CD8-positive, alpha-beta memory T cell (primary cell): ENCODE data around the gene DENND1A. TPM values are rescaled to one million over a fixed set of nuclear protein-coding genes. Genes with fewer than 3 reads are reported as not detected.

Experiments
- CTCF ChIA-PET: fragments of 350-600 bp; sonication (Branson Sonifier 250); formaldehyde crosslinking; loops from one replicate; lab custom pipeline; 2021; ENCODE audit warnings: antibody characterized with exemption; lab: Charles Lee
- POLR2A ChIA-PET: fragments of 350-600 bp; sonication (Branson Sonifier 250); formaldehyde crosslinking; loops from one replicate; lab custom pipeline; 2021; ENCODE audit warnings: antibody characterized with exemption; lab: Charles Lee
- DNase-seq, 5 donors: peaks; one replicate each; pipeline versions ENCODE4 v3.0.0 to v3.0.0-alpha.2; 2020 to 2022; ENCODE audit warnings: mixed read lengths in 1 of 5
- H3K27ac ChIP-seq: one replicate; pipeline ENCODE4 v1.7.0; 2013; ENCODE audit warnings: low read depth, mild to moderate bottlenecking, low read length, moderate library complexity
- H3K27me3 ChIP-seq: 2 replicates; pipeline ENCODE4 v1.7.0; 2013; ENCODE audit warnings: low read length, mild to moderate bottlenecking; ENCODE audit not compliant: insufficient read depth, poor library complexity, severe bottlenecking
- H3K36me3 ChIP-seq: 2 replicates; pipeline ENCODE4 v1.7.0; 2013; ENCODE audit warnings: mild to moderate bottlenecking, low read length, moderate library complexity; ENCODE audit not compliant: insufficient read depth
- H3K4me1 ChIP-seq: 2 replicates; pipeline ENCODE4 v1.7.0; 2013; ENCODE audit warnings: mild to moderate bottlenecking, low read length, moderate library complexity; ENCODE audit not compliant: insufficient read depth
- H3K4me3 ChIP-seq: 2 replicates; pipeline ENCODE4 v1.7.0; 2013; ENCODE audit warnings: mild to moderate bottlenecking, low read length
- H3K9me3 ChIP-seq: 2 replicates; pipeline ENCODE4 v1.7.0; 2013; ENCODE audit warnings: mild to moderate bottlenecking, low read length
- H3K27ac Mint-ChIP-seq, 8 donors: one replicate each; pipeline ENCODE4 v1.8.0; 2020 to 2021; ENCODE audit warnings: mixed read lengths in 8 of 8, mild to moderate bottlenecking in 6 of 8, inconsistent platforms in 3 of 8, moderate library complexity in 3 of 8
- H3K27me3 Mint-ChIP-seq, 2 donors: one replicate each; pipeline ENCODE4 v1.8.0; 2020 to 2021; ENCODE audit warnings: mixed read lengths in 2 of 2, mild to moderate bottlenecking in 1 of 2, moderate library complexity in 1 of 2
- H3K36me3 Mint-ChIP-seq, 3 donors: one replicate each; pipeline ENCODE4 v1.8.0; 2020 to 2021; ENCODE audit warnings: mixed read lengths in 3 of 3, inconsistent platforms in 1 of 3, mild to moderate bottlenecking in 1 of 3
- H3K4me1 Mint-ChIP-seq, 3 donors: one replicate each; pipeline ENCODE4 v1.8.0; 2020 to 2021; ENCODE audit warnings: mixed read lengths in 3 of 3, inconsistent platforms in 1 of 3, mild to moderate bottlenecking in 1 of 3
- H3K4me3 Mint-ChIP-seq, 7 donors: one replicate each; pipeline ENCODE4 v1.8.0; 2020 to 2021; ENCODE audit warnings: mixed read lengths in 7 of 7, mild to moderate bottlenecking in 6 of 7, moderate library complexity in 4 of 7, inconsistent platforms in 2 of 7
- H3K9me3 Mint-ChIP-seq, 5 donors: one replicate each; pipeline ENCODE4 v1.8.0; 2020 to 2022; ENCODE audit warnings: mixed read lengths in 5 of 5, mild to moderate bottlenecking in 3 of 5, moderate library complexity in 2 of 5, inconsistent platforms in 1 of 5
- polyA plus RNA-seq: library from polyadenylated mRNA; unstranded; fragments of 300-500 nt; fragmentation: Illumina TruSeq; gene quantifications from one replicate; pipeline ENCODE4 v1.2.3, GENCODE V29; 2021
- total RNA-seq, 2 experiments: library from RNA; stranded (reverse); gene quantifications; one replicate each; pipeline ENCODE4 v1.2.3, GENCODE V29; 2021

Gene DENND1A
- total and polyA plus RNA-seq, 3 experiments from 2014 or later = 7.2 to 15.1 (median 15.0) TPM

- Mint-ChIP-seq H3K36me3 (peaks cover 11 to 31% (median 15%) of the 10 kb centered on the region in 3 donors), H3K4me1 (no peaks in the 10 kb centered on the region), H3K4me3 (no peak overlapping the region), H3K27ac (no peak overlapping the region), H3K27me3 (no peaks in the 10 kb centered on the region), H3K9me3 (peaks cover 0 to 9% (median 8%) of the 10 kb centered on the region in 5 donors)
- H3K36me3 ChIP-seq = no peaks in the 10 kb centered on the region
- no peak overlapping the region for H3K4me3 ChIP-seq
- DNase-seq = no peak
- H3K27me3 ChIP-seq = no peaks in the 10 kb centered on the region
- H3K9me3 ChIP-seq = no peaks in the 10 kb centered on the region
- peak overlapping the region; percentile 25 for H3K27ac ChIP-seq
- no peaks in the 10 kb centered on the region for H3K4me1 ChIP-seq
- CTCF ChIA-PET = no interaction called here
- POLR2A ChIA-PET = no interaction called here
These were observed 272.8 kb downstream of the DENND1A start for GRCh38 chr9:123657099-123657498.

DNA sequence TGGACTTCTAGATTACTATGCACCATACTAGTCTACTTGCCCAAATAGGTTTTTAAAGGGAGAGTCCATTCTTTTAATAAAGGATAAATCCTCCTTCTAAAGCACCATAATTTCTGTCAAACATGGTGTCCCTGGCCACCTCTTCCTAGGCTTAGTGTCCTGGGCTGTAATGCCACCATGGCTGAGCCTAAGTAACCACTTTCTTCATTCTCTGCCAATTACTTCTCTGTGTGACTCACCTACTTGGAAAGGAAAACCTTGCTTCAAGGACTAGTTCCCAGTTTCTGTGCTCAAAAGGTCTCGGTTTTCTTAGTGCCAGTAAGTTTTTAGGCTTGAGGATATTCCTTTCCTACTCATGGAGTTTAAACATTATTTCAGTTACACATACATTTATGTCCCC, 273.4 kb downstream of the DENND1A start:
- Mint-ChIP-seq H3K27ac (peak overlapping the region in 1 of 8 donors; percentile 23), H3K36me3 (peaks cover 6 to 29% (median 14%) of the 10 kb centered on the region in 3 donors), H3K27me3 (no peaks in the 10 kb centered on the region), H3K4me1 (no peaks in the 10 kb centered on the region), H3K9me3 (peaks cover 0 to 5% (median 3%) of the 10 kb centered on the region in 5 donors), H3K4me3 (no peak overlapping the region)
- H3K4me1 ChIP-seq = no peaks in the 10 kb centered on the region
- ChIA-PET CTCF (no interaction called here), POLR2A (no interaction called here)
- no peaks in the 10 kb centered on the region for H3K9me3 ChIP-seq
- no peak overlapping the region for H3K4me3 ChIP-seq
- no peaks in the 10 kb centered on the region for H3K27me3 ChIP-seq
- H3K27ac ChIP-seq = peak overlapping the region; percentile 45
- H3K36me3 ChIP-seq = no peaks in the 10 kb centered on the region
- DNase-seq = no peak

- no peaks in the 10 kb centered on the region for H3K9me3 Mint-ChIP-seq
- no peaks in the 10 kb centered on the region for H3K9me3 ChIP-seq
- no peaks in the 10 kb centered on the region for H3K27me3 ChIP-seq
- no peak overlapping the region for H3K4me3 ChIP-seq
- no peak for DNase-seq
- no peaks in the 10 kb centered on the region for H3K4me1 Mint-ChIP-seq
- no peaks in the 10 kb centered on the region for H3K27me3 Mint-ChIP-seq
- H3K36me3 Mint-ChIP-seq = peaks cover 4 to 27% (median 14%) of the 10 kb centered on the region in 3 donors
- H3K4me3 Mint-ChIP-seq = no peak overlapping the region
- POLR2A ChIA-PET = no interaction called here
- no peaks in the 10 kb centered on the region for H3K4me1 ChIP-seq
- no peaks in the 10 kb centered on the region for H3K36me3 ChIP-seq
- CTCF ChIA-PET = no interaction called here
- peak overlapping the region; percentile 45 for H3K27ac ChIP-seq
- no peak overlapping the region for H3K27ac Mint-ChIP-seq
These were observed 274.1 kb downstream of the DENND1A start for GRCh38 chr9:123655681-123656423.

- CTCF ChIA-PET = no interaction called here
- POLR2A ChIA-PET = no interaction called here
- no peak overlapping the region for H3K4me3 Mint-ChIP-seq
- H3K9me3 Mint-ChIP-seq = no peaks in the 10 kb centered on the region
- H3K4me3 ChIP-seq = no peak overlapping the region
- no peak for DNase-seq
- no peak overlapping the region for H3K27ac Mint-ChIP-seq
- H3K27me3 ChIP-seq = no peaks in the 10 kb centered on the region
- no peaks in the 10 kb centered on the region for H3K4me1 Mint-ChIP-seq
- peak overlapping the region; percentile 32 for H3K27ac ChIP-seq
- H3K36me3 ChIP-seq = no peaks in the 10 kb centered on the region
- no peaks in the 10 kb centered on the region for H3K9me3 ChIP-seq
- no peaks in the 10 kb centered on the region for H3K4me1 ChIP-seq
- peaks cover 4 to 27% (median 15%) of the 10 kb centered on the region in 3 donors for H3K36me3 Mint-ChIP-seq
- H3K27me3 Mint-ChIP-seq = no peaks in the 10 kb centered on the region
These were observed 274.8 kb downstream of the DENND1A start for GRCh38 chr9:123654994-123655637.

GRCh38 chr9:123654218-123654993, 275.5 kb downstream of the DENND1A start:
- Histone ChIP-seq H3K9me3 (no peaks in the 10 kb centered on the region), H3K4me1 (no peaks in the 10 kb centered on the region), H3K36me3 (no peaks in the 10 kb centered on the region), H3K27me3 (no peaks in the 10 kb centered on the region), H3K27ac (no peak overlapping the region), H3K4me3 (no peak overlapping the region)
- H3K36me3 Mint-ChIP-seq = peaks cover 9 to 27% (median 17%) of the 10 kb centered on the region in 3 donors
- ChIA-PET CTCF (interaction anchor here (1.0 kb wide), 1 partner anchor 24 kb away, joined by 3 read pairs; no protein-coding TSS in a partner anchor), POLR2A (no interaction called here)
- no peaks in the 10 kb centered on the region for H3K9me3 Mint-ChIP-seq
- DNase-seq = no peak
- H3K27ac Mint-ChIP-seq = peak overlapping the region in 1 of 8 donors; percentile 36
- H3K4me1 Mint-ChIP-seq = no peaks in the 10 kb centered on the region
- no peak overlapping the region for H3K4me3 Mint-ChIP-seq
- no peaks in the 10 kb centered on the region for H3K27me3 Mint-ChIP-seq

DNA sequence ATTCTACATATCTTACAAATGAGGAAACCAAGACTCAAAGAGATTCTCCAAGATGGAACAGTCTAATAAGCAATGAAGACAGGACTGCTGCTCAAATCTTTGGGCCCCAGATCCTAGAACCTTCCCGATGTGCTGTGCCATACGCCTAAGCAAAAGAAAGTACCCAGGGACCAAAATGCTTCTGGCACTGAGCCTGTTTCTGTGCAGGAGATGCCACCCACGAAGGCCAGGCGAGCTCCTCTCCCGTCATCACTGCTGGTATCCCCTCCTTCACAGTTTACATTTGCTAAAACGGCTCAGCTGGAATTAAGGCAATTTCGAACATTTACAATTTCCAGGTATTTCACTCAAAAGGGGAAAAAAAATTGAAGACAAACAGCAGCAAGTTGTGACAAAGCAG, 277.5 kb downstream of the DENND1A start:
- POLR2A ChIA-PET = no interaction called here
- Mint-ChIP-seq H3K36me3 (peaks cover 20 to 28% (median 25%) of the 10 kb centered on the region in 3 donors), H3K4me1 (no peaks in the 10 kb centered on the region), H3K27ac (no peak overlapping the region), H3K9me3 (peaks cover 0 to 4% (median 0%) of the 10 kb centered on the region in 5 donors), H3K27me3 (no peaks in the 10 kb centered on the region), H3K4me3 (no peak overlapping the region)
- CTCF ChIA-PET = no interaction called here
- H3K36me3 ChIP-seq = no peaks in the 10 kb centered on the region
- H3K9me3 ChIP-seq = no peaks in the 10 kb centered on the region
- H3K27me3 ChIP-seq = no peaks in the 10 kb centered on the region
- H3K4me3 ChIP-seq = no peak overlapping the region
- H3K4me1 ChIP-seq = no peaks in the 10 kb centered on the region
- no peak overlapping the region for H3K27ac ChIP-seq
- DNase-seq = no peak

DNA sequence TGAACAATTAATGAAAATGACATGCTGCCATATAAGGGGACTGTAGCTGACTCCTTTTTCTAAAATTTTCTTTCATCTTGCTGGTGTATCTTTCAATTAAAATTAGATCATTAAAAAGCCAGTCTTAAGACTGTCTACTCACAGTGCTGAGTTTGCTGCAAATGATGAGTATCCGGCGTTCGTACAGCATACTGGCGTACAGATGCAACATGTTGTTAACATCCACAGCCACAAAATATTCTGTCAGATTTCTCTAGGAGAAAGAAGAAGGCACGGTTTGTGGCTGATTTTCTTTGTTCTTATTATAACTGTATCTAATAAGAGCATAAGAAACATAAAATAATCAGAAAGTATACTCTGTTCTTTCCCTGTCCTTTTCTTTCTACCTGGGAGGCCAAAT, 278.1 kb downstream of the DENND1A start:
- no peaks in the 10 kb centered on the region for H3K4me1 ChIP-seq
- no peaks in the 10 kb centered on the region for H3K4me1 Mint-ChIP-seq
- no peak for DNase-seq
- H3K36me3 ChIP-seq = no peaks in the 10 kb centered on the region
- POLR2A ChIA-PET = no interaction called here
- H3K4me3 ChIP-seq = no peak overlapping the region
- peaks cover 22 to 31% (median 26%) of the 10 kb centered on the region in 3 donors for H3K36me3 Mint-ChIP-seq
- H3K9me3 ChIP-seq = no peaks in the 10 kb centered on the region
- no peak overlapping the region for H3K4me3 Mint-ChIP-seq
- no peaks in the 10 kb centered on the region for H3K27me3 ChIP-seq
- H3K27ac Mint-ChIP-seq = no peak overlapping the region
- no peaks in the 10 kb centered on the region for H3K27me3 Mint-ChIP-seq
- CTCF ChIA-PET = no interaction called here
- H3K9me3 Mint-ChIP-seq = peaks cover 0 to 5% (median 0%) of the 10 kb centered on the region in 5 donors
- H3K27ac ChIP-seq = no peak overlapping the region

DNA sequence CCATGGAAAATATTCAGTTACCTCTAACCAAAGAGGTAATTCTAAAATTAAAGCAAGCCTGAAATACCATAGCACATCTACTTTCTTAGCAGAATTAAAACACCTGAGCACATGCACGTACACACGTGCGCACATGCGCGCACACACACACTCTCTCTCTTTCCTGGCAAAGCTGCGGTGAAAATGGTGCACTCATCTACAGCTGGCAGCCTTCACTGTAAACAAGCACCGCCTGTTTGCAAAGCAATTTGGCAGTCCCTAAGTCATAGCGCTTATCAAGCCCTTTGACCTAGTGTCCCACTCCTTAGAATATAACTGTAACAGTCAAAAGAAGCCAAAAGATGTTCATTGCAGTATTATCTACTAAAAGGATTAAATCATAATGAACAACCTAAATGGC, 278.7 kb downstream of the DENND1A start:
- Mint-ChIP-seq H3K9me3 (peaks cover 0 to 5% (median 0%) of the 10 kb centered on the region in 5 donors), H3K4me1 (no peaks in the 10 kb centered on the region), H3K27ac (no peak overlapping the region), H3K4me3 (no peak overlapping the region), H3K36me3 (peaks cover 27 to 32% (median 28%) of the 10 kb centered on the region in 3 donors), H3K27me3 (no peaks in the 10 kb centered on the region)
- no peaks in the 10 kb centered on the region for H3K36me3 ChIP-seq
- CTCF ChIA-PET = no interaction called here
- H3K9me3 ChIP-seq = no peaks in the 10 kb centered on the region
- DNase-seq = no peak
- no peak overlapping the region for H3K27ac ChIP-seq
- H3K4me1 ChIP-seq = no peaks in the 10 kb centered on the region
- no peaks in the 10 kb centered on the region for H3K27me3 ChIP-seq
- H3K4me3 ChIP-seq = no peak overlapping the region
- POLR2A ChIA-PET = no interaction called here
